Fibroblast of lung (primary cell): Measurements from ENCODE around the gene TTLL7. TPM values are rescaled to one million over a fixed set of nuclear protein-coding genes. Genes with fewer than 3 reads are reported as not detected.
A peak's percentile ranks its signal among the peaks of the same experiment; 100 is the strongest.

ENCODE experiments used
- DNase-seq, 2 donors: peaks; one replicate each; pipeline versions ENCODE4 v3.0.0 to v3.0.0-alpha.2; 2010; ENCODE audit warnings: low read depth in 2 of 2
- H2AFZ ChIP-seq: 2 replicates; pipeline ENCODE4 v1.5.1; 2012; ENCODE audit warnings: low read length, control low read depth, inconsistent platforms
- H3K27ac ChIP-seq: 2 replicates; pipeline ENCODE4 v1.5.1; 2011; ENCODE audit warnings: low read length, control low read depth; ENCODE audit not compliant: insufficient read depth
- H3K27me3 ChIP-seq: 2 replicates; pipeline ENCODE4 v1.5.1; 2011; ENCODE audit warnings: mild to moderate bottlenecking, low read length; ENCODE audit not compliant: control insufficient read depth, insufficient read depth
- H3K36me3 ChIP-seq: 2 replicates; pipeline ENCODE4 v1.5.1; 2011; ENCODE audit warnings: low read length; ENCODE audit not compliant: control insufficient read depth, insufficient read depth
- H3K4me1 ChIP-seq: 2 replicates; pipeline ENCODE4 v1.5.1; 2011; ENCODE audit warnings: low read length; ENCODE audit not compliant: control insufficient read depth, insufficient read depth; ENCODE audit errors: extremely low read depth
- H3K4me2 ChIP-seq: 2 replicates; pipeline ENCODE4 v1.5.1; 2011; ENCODE audit warnings: low read length, control low read depth; ENCODE audit not compliant: insufficient read depth; ENCODE audit errors: extremely low read depth
- H3K4me3 ChIP-seq, 4 experiments: fragments of 200-600 bp in 1 of 4; sonication (generic) in 1 of 4; replicated peaks in 1 of 4; 2 replicates each; pipeline ENCODE4 v1.5.1; 2011 to 2016; ENCODE audit warnings: low read length in 4 of 4, low read depth in 3 of 4, mild to moderate bottlenecking in 3 of 4, control low read depth in 2 of 4, inconsistent platforms in 1 of 4, mixed read lengths in 1 of 4; ENCODE audit not compliant: insufficient read depth in 1 of 4; ENCODE audit errors: control extremely low read depth in 1 of 4
- H3K79me2 ChIP-seq: 2 replicates; pipeline ENCODE4 v1.5.1; 2012; ENCODE audit warnings: mild to moderate bottlenecking, low read length, inconsistent platforms; ENCODE audit not compliant: control insufficient read depth, insufficient read depth
- H3K9ac ChIP-seq: 2 replicates; pipeline ENCODE4 v1.5.1; 2011; ENCODE audit warnings: mild to moderate bottlenecking, low read length, control low read depth; ENCODE audit not compliant: insufficient read depth
- H3K9me3 ChIP-seq: 2 replicates; pipeline ENCODE4 v1.5.1; 2012; ENCODE audit warnings: low read depth, low read length; ENCODE audit not compliant: control insufficient read depth, insufficient read depth
- H4K20me1 ChIP-seq: 2 replicates; pipeline ENCODE4 v1.5.1; 2011; ENCODE audit warnings: low read length; ENCODE audit not compliant: control insufficient read depth, insufficient read depth; ENCODE audit errors: extremely low read depth
- CTCF ChIP-seq, 2 donors: IDR thresholded peaks in 1 of 2; conservative IDR thresholded peaks in 1 of 2; 1 replicate in 1 of 2; 2 replicates in 1 of 2; pipeline ENCODE4 v1.5.1; 2011 to 2012; ENCODE audit warnings: low read length in 2 of 2, control low read depth in 1 of 2, inconsistent platforms in 1 of 2, low read depth in 1 of 2, mild to moderate bottlenecking in 1 of 2
- EZH2 ChIP-seq: IDR thresholded peaks from 2 replicates; pipeline ENCODE4 v1.5.1; 2012; ENCODE audit warnings: low read length, control low read depth, mild to moderate bottlenecking; ENCODE audit errors: missing control alignments
- polyA plus RNA-seq, 2 donors: library from polyadenylated mRNA; depleted of rRNA in 1 of 2; stranded (reverse) in 1 of 2; unstranded in 1 of 2; fragments of >200 nt; gene quantifications; 2 replicates each; pipeline ENCODE4 v1.2.1, GENCODE V29; 2011 to 2012; ENCODE audit warnings: missing spikeins in 1 of 2
- total RNA-seq: library from RNA; depleted of rRNA; stranded (reverse); fragments of >200 nt; gene quantifications from 2 replicates; pipeline ENCODE4 v1.2.1, GENCODE V29; 2014

TTLL7 gene
- total and polyA plus RNA-seq, 2 donors (not counting 1 experiment from before 2014, with no cell fraction given) = 14.4 to 19.8 TPM

GRCh38 chr1:83961571-83962295, 37.2 kb downstream of the TTLL7 start:
- Histone ChIP-seq H3K27me3 (no peaks in the 10 kb centered on the region), H3K79me2 (no peaks in the 10 kb centered on the region), H3K4me2 (no peak overlapping the region), H4K20me1 (no peaks in the 10 kb centered on the region), H3K4me1 (no peaks in the 10 kb centered on the region), H2AFZ (no peak overlapping the region), H3K27ac (no peak overlapping the region), H3K9ac (no peak overlapping the region), H3K9me3 (no peaks in the 10 kb centered on the region), H3K4me3 (no peak overlapping the region), H3K36me3 (no peaks in the 10 kb centered on the region)
- peak; percentile 9 to 27 for DNase-seq
- TF ChIP-seq CTCF (conservative IDR thresholded peaks at IDR 0.05 in 1 of 2, IDR thresholded peaks at IDR 0.05 in 1 of 2; ENCODE audit: low read depth in 1 of 2, low read length in 2 of 2) (no peak), EZH2 (no peak)

GRCh38 chr1:83960669-83961277, 38.2 kb downstream of the TTLL7 start:
- TF ChIP-seq CTCF (conservative IDR thresholded peaks at IDR 0.05 in 1 of 2, IDR thresholded peaks at IDR 0.05 in 1 of 2; ENCODE audit: low read depth in 1 of 2, low read length in 2 of 2) (no peak), EZH2 (no peak)
- no peak overlapping the region for H3K27ac ChIP-seq
- H2AFZ ChIP-seq = no peak overlapping the region
- no peak overlapping the region for H3K4me3 ChIP-seq
- no peaks in the 10 kb centered on the region for H3K4me1 ChIP-seq
- no peaks in the 10 kb centered on the region for H3K36me3 ChIP-seq
- no peaks in the 10 kb centered on the region for H4K20me1 ChIP-seq
- no peaks in the 10 kb centered on the region for H3K9me3 ChIP-seq
- H3K9ac ChIP-seq = no peak overlapping the region
- H3K27me3 ChIP-seq = no peaks in the 10 kb centered on the region
- no peak overlapping the region for H3K4me2 ChIP-seq
- no peaks in the 10 kb centered on the region for H3K79me2 ChIP-seq
- no peak for DNase-seq

- no peak for TF ChIP-seq EZH2
- TF ChIP-seq CTCF (conservative IDR thresholded peaks at IDR 0.05 in 1 of 2, IDR thresholded peaks at IDR 0.05 in 1 of 2; ENCODE audit: low read depth in 1 of 2, low read length in 2 of 2) = no peak
Observed at GRCh38 chr1:83959824-83960498, 39.0 kb downstream of the TTLL7 start.

More at GRCh38 chr1:83959824-83960498, 39.0 kb downstream of the TTLL7 start:
- H3K4me1 ChIP-seq = no peaks in the 10 kb centered on the region
- no peaks in the 10 kb centered on the region for H3K36me3 ChIP-seq
- no peaks in the 10 kb centered on the region for H4K20me1 ChIP-seq
- no peak overlapping the region for H3K27ac ChIP-seq
- H3K9ac ChIP-seq = no peak overlapping the region
- peak; percentile 41 to 86 for DNase-seq
- H3K4me2 ChIP-seq = no peak overlapping the region
- H3K27me3 ChIP-seq = no peaks in the 10 kb centered on the region
- H3K79me2 ChIP-seq = no peaks in the 10 kb centered on the region
- no peak overlapping the region for H3K4me3 ChIP-seq
- no peak overlapping the region for H2AFZ ChIP-seq
- no peaks in the 10 kb centered on the region for H3K9me3 ChIP-seq
